HL-60/S4 treated with phorbol 12-myristate 13-acetate at 8.2 ng/mL for 4 days and 3 days (cell line): ENCODE data around the gene SPAG9.

Experiments
- in situ Hi-C: fragments of 300-500 bp; cut with MboI; formaldehyde crosslinking; loops from 2 replicates; pipeline ENCODE4 v1.15.0; 2022; ENCODE audit warnings: low sequenced_read_pairs

Gene SPAG9

GRCh38 chr17:51010173-51010675, 110.4 kb downstream of the SPAG9 start:
- in situ Hi-C loops = loop anchor here (10.0 kb wide), 1 partner anchor 145 kb away; the partner anchor contains the start of gene NME1

- in situ Hi-C loops = no loop called here
Measured at GRCh38 chr17:51006601-51007000, 114.1 kb downstream of the SPAG9 start.

GRCh38 chr17:51005768-51006167, 114.9 kb downstream of the SPAG9 start:
- in situ Hi-C loops = no loop called here

- in situ Hi-C loops = no loop called here
Measured at GRCh38 chr17:51004249-51004648, 116.4 kb downstream of the SPAG9 start.

- in situ Hi-C loops = no loop called here
Measured at GRCh38 chr17:51000835-51001638, 119.6 kb downstream of the SPAG9 start.

- in situ Hi-C loops = no loop called here
Measured at GRCh38 chr17:50995668-50996067, 125.0 kb downstream of the SPAG9 start.

- in situ Hi-C loops = no loop called here
Measured at GRCh38 chr17:50993544-50993943, 127.1 kb downstream of the SPAG9 start.

- in situ Hi-C loops = no loop called here
Measured at GRCh38 chr17:50989149-50989548, 131.5 kb downstream of the SPAG9 start.

- in situ Hi-C loops = no loop called here
Measured at GRCh38 chr17:50988427-50988826, 132.2 kb downstream of the SPAG9 start.

- in situ Hi-C loops = no loop called here
Measured at GRCh38 chr17:50986989-50987660, 133.5 kb downstream of the SPAG9 start.

- in situ Hi-C loops = no loop called here
Measured at GRCh38 chr17:50981279-50981678, 139.4 kb downstream of the SPAG9 start.

- in situ Hi-C loops = no loop called here
Measured at GRCh38 chr17:50979524-50979927, 141.1 kb downstream of the SPAG9 start.

GRCh38 chr17:50977487-50978159, 143.0 kb downstream of the SPAG9 start:
- in situ Hi-C loops = no loop called here

GRCh38 chr17:50976951-50977472, 143.7 kb downstream of the SPAG9 start:
- in situ Hi-C loops = no loop called here

GRCh38 chr17:50973557-50974494, 146.8 kb downstream of the SPAG9 start:
- in situ Hi-C loops = no loop called here

GRCh38 chr17:50972577-50972976, 148.1 kb downstream of the SPAG9 start:
- in situ Hi-C loops = no loop called here

GRCh38 chr17:50967795-50968194, 152.9 kb downstream of the SPAG9 start:
- in situ Hi-C loops = no loop called here

- in situ Hi-C loops = no loop called here
Measured at GRCh38 chr17:50966163-50966666, 154.5 kb downstream of the SPAG9 start.

- in situ Hi-C loops = no loop called here
Measured at GRCh38 chr17:50963139-50963538, 157.5 kb downstream of the SPAG9 start.
